Measurements from ENCODE around the gene PLPP3.

Gene PLPP3

GRCh38 chr1:56538532-56538931, 40.8 kb downstream of the PLPP3 start:
- Histone ChIP-seq H3K27ac (ENCODE audit: insufficient read depth, low read depth, low read length, poor library complexity, severe bottlenecking) (no peak overlapping the region), H3K9me3 (ENCODE audit: control insufficient read depth, low read length) (no peaks in the 10 kb centered on the region), H3K4me3 (ENCODE audit: insufficient read depth, low read depth, low read length) (no peak overlapping the region), H3K36me3 (ENCODE audit: control insufficient read depth, insufficient read depth, low read length) (peaks cover 6% of the 10 kb centered on the region), H3K27me3 (ENCODE audit: control insufficient read depth, insufficient read depth, low read length, poor library complexity, severe bottlenecking) (no peaks in the 10 kb centered on the region), H3K4me1 (ENCODE audit: control insufficient read depth, insufficient read depth, low read length) (peaks cover 10% of the 10 kb centered on the region)
- 91 to 97% methylated on average over 2 of the region's 3 CpGs for WGBS, 2 experiments

GRCh38 chr1:56537660-56538059, 41.7 kb downstream of the PLPP3 start:
- Histone ChIP-seq H3K36me3 (ENCODE audit: control insufficient read depth, insufficient read depth, low read length) (peaks cover 6% of the 10 kb centered on the region), H3K4me1 (ENCODE audit: control insufficient read depth, insufficient read depth, low read length) (peaks cover 10% of the 10 kb centered on the region), H3K4me3 (ENCODE audit: insufficient read depth, low read depth, low read length) (no peak overlapping the region), H3K27ac (ENCODE audit: insufficient read depth, low read depth, low read length, poor library complexity, severe bottlenecking) (no peak overlapping the region), H3K9me3 (ENCODE audit: control insufficient read depth, low read length) (no peaks in the 10 kb centered on the region), H3K27me3 (ENCODE audit: control insufficient read depth, insufficient read depth, low read length, poor library complexity, severe bottlenecking) (no peaks in the 10 kb centered on the region)
- WGBS, 2 experiments, result 44 to 63% methylated on average over 1 of the region's 1 CpG

- Histone ChIP-seq H3K27me3 (ENCODE audit: control insufficient read depth, insufficient read depth, low read length, poor library complexity, severe bottlenecking) (no peaks in the 10 kb centered on the region), H3K9me3 (ENCODE audit: control insufficient read depth, low read length) (no peaks in the 10 kb centered on the region), H3K36me3 (ENCODE audit: control insufficient read depth, insufficient read depth, low read length) (peaks cover 6% of the 10 kb centered on the region), H3K4me3 (ENCODE audit: insufficient read depth, low read depth, low read length) (no peak overlapping the region), H3K4me1 (ENCODE audit: control insufficient read depth, insufficient read depth, low read length) (peaks cover 16% of the 10 kb centered on the region), H3K27ac (ENCODE audit: insufficient read depth, low read depth, low read length, poor library complexity, severe bottlenecking) (no peak overlapping the region)
- 81 to 84% methylated on average over 4 of the region's 4 CpGs for WGBS, 2 experiments
Measured at GRCh38 chr1:56535939-56536338, 43.4 kb downstream of the PLPP3 start.

GRCh38 chr1:56535362-56535761, 44.0 kb downstream of the PLPP3 start:
- WGBS, 2 experiments, result 57 to 76% methylated on average over 2 of the region's 2 CpGs

GRCh38 chr1:56534130-56534651, 45.2 kb downstream of the PLPP3 start:
- Histone ChIP-seq H3K27me3 (ENCODE audit: control insufficient read depth, insufficient read depth, low read length, poor library complexity, severe bottlenecking) (no peaks in the 10 kb centered on the region), H3K4me3 (ENCODE audit: insufficient read depth, low read depth, low read length) (no peak overlapping the region), H3K36me3 (ENCODE audit: control insufficient read depth, insufficient read depth, low read length) (peaks cover 6% of the 10 kb centered on the region), H3K4me1 (ENCODE audit: control insufficient read depth, insufficient read depth, low read length) (peaks cover 9% of the 10 kb centered on the region), H3K27ac (ENCODE audit: insufficient read depth, low read depth, low read length, poor library complexity, severe bottlenecking) (no peak overlapping the region), H3K9me3 (ENCODE audit: control insufficient read depth, low read length) (no peaks in the 10 kb centered on the region)
- 75% methylated on average over 5 of the region's 5 CpGs for WGBS, 2 experiments

More at GRCh38 chr1:56535362-56535761, 44.0 kb downstream of the PLPP3 start:
- Histone ChIP-seq H3K4me3 (ENCODE audit: insufficient read depth, low read depth, low read length) (no peak overlapping the region), H3K27me3 (ENCODE audit: control insufficient read depth, insufficient read depth, low read length, poor library complexity, severe bottlenecking) (no peaks in the 10 kb centered on the region), H3K9me3 (ENCODE audit: control insufficient read depth, low read length) (no peaks in the 10 kb centered on the region), H3K36me3 (ENCODE audit: control insufficient read depth, insufficient read depth, low read length) (peaks cover 6% of the 10 kb centered on the region), H3K4me1 (ENCODE audit: control insufficient read depth, insufficient read depth, low read length) (peaks cover 16% of the 10 kb centered on the region), H3K27ac (ENCODE audit: insufficient read depth, low read depth, low read length, poor library complexity, severe bottlenecking) (no peak overlapping the region)

GRCh38 chr1:56533621-56534020, 45.7 kb downstream of the PLPP3 start:
- H3K9me3 ChIP-seq (ENCODE audit: control insufficient read depth, low read length), result no peaks in the 10 kb centered on the region
- no peak overlapping the region for H3K27ac ChIP-seq (ENCODE audit: insufficient read depth, low read depth, low read length, poor library complexity, severe bottlenecking)
- H3K4me1 ChIP-seq (ENCODE audit: control insufficient read depth, insufficient read depth, low read length), result peaks cover 11% of the 10 kb centered on the region
- 96% methylated on average over 3 to 4 of the region's 4 CpGs for WGBS, 2 experiments
- peaks cover 6% of the 10 kb centered on the region for H3K36me3 ChIP-seq (ENCODE audit: control insufficient read depth, insufficient read depth, low read length)
- H3K27me3 ChIP-seq (ENCODE audit: control insufficient read depth, insufficient read depth, low read length, poor library complexity, severe bottlenecking), result no peaks in the 10 kb centered on the region
- no peak overlapping the region for H3K4me3 ChIP-seq (ENCODE audit: insufficient read depth, low read depth, low read length)

GRCh38 chr1:56533197-56533596, 46.2 kb downstream of the PLPP3 start:
- 94 to 97% methylated on average over 3 of the region's 3 CpGs for WGBS, 2 experiments
- Histone ChIP-seq H3K27ac (ENCODE audit: insufficient read depth, low read depth, low read length, poor library complexity, severe bottlenecking) (no peak overlapping the region), H3K4me3 (ENCODE audit: insufficient read depth, low read depth, low read length) (no peak overlapping the region), H3K27me3 (ENCODE audit: control insufficient read depth, insufficient read depth, low read length, poor library complexity, severe bottlenecking) (no peaks in the 10 kb centered on the region), H3K36me3 (ENCODE audit: control insufficient read depth, insufficient read depth, low read length) (peaks cover 6% of the 10 kb centered on the region), H3K4me1 (ENCODE audit: control insufficient read depth, insufficient read depth, low read length) (peaks cover 15% of the 10 kb centered on the region), H3K9me3 (ENCODE audit: control insufficient read depth, low read length) (no peaks in the 10 kb centered on the region)

GRCh38 chr1:56532350-56532683, 47.0 kb downstream of the PLPP3 start:
- no peak overlapping the region for H3K4me3 ChIP-seq (ENCODE audit: insufficient read depth, low read depth, low read length)
- H3K36me3 ChIP-seq (ENCODE audit: control insufficient read depth, insufficient read depth, low read length), result peaks cover 6% of the 10 kb centered on the region
- WGBS, 2 experiments, result 90 to 94% methylated on average over 1 of the region's 1 CpG
- H3K27me3 ChIP-seq (ENCODE audit: control insufficient read depth, insufficient read depth, low read length, poor library complexity, severe bottlenecking), result no peaks in the 10 kb centered on the region
- peaks cover 24% of the 10 kb centered on the region for H3K4me1 ChIP-seq (ENCODE audit: control insufficient read depth, insufficient read depth, low read length)
- H3K9me3 ChIP-seq (ENCODE audit: control insufficient read depth, low read length), result no peaks in the 10 kb centered on the region
- no peak overlapping the region for H3K27ac ChIP-seq (ENCODE audit: insufficient read depth, low read depth, low read length, poor library complexity, severe bottlenecking)

- Histone ChIP-seq H3K27me3 (ENCODE audit: control insufficient read depth, insufficient read depth, low read length, poor library complexity, severe bottlenecking) (no peaks in the 10 kb centered on the region), H3K4me3 (ENCODE audit: insufficient read depth, low read depth, low read length) (no peak overlapping the region), H3K9me3 (ENCODE audit: control insufficient read depth, low read length) (no peaks in the 10 kb centered on the region), H3K36me3 (ENCODE audit: control insufficient read depth, insufficient read depth, low read length) (peaks cover 6% of the 10 kb centered on the region), H3K4me1 (ENCODE audit: control insufficient read depth, insufficient read depth, low read length) (peaks cover 24% of the 10 kb centered on the region), H3K27ac (ENCODE audit: insufficient read depth, low read depth, low read length, poor library complexity, severe bottlenecking) (no peak overlapping the region)
- 62 to 65% methylated on average over 6 of the region's 6 CpGs for WGBS, 2 experiments
Measured at GRCh38 chr1:56531624-56532349, 47.6 kb downstream of the PLPP3 start.

- no peak overlapping the region for H3K27ac ChIP-seq (ENCODE audit: insufficient read depth, low read depth, low read length, poor library complexity, severe bottlenecking)
- H3K9me3 ChIP-seq (ENCODE audit: control insufficient read depth, low read length), result no peaks in the 10 kb centered on the region
- no peaks in the 10 kb centered on the region for H3K27me3 ChIP-seq (ENCODE audit: control insufficient read depth, insufficient read depth, low read length, poor library complexity, severe bottlenecking)
- no peaks in the 10 kb centered on the region for H3K36me3 ChIP-seq (ENCODE audit: control insufficient read depth, insufficient read depth, low read length)
- H3K4me1 ChIP-seq (ENCODE audit: control insufficient read depth, insufficient read depth, low read length), result peaks cover 20% of the 10 kb centered on the region
- no peak overlapping the region for H3K4me3 ChIP-seq (ENCODE audit: insufficient read depth, low read depth, low read length)
Measured at GRCh38 chr1:56529801-56530200, 49.6 kb downstream of the PLPP3 start.
